ENCODE measurements around the gene NCAM1.
"Not testable (repeated sequence)": the region's sequence is repeated elsewhere in the genome, so short reads cannot be mapped to it uniquely, and the experiment has no call there.

The NCAM1 gene

DNA sequence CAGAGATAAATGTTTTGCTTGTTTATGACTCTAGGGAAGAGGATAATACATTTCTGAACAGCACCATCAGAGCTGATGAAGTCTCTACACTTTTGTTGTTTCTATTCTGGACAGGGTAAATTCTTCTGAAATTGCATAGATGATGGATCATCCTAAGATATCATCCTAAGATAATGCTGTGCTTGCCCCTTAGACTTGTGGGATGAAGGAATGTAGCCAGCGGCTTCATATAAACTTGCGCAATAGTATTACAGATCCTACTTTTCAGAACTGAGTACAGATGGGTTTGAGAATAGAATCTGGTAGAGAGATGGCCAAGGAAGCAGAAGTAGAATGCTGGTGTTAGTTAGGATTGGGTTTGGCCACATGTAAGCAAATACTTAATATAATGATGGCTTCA is 61.0 kb downstream of the NCAM1 start:
- peak; percentile 74 for DNase-seq

- DNase-seq = peak; percentile 64
Observed at GRCh38 chr11:113023228-113023627, 62.0 kb downstream of the NCAM1 start.

GRCh38 chr11:113023986-113024385 is 62.8 kb downstream of the NCAM1 start:
- no peak for DNase-seq

DNA sequence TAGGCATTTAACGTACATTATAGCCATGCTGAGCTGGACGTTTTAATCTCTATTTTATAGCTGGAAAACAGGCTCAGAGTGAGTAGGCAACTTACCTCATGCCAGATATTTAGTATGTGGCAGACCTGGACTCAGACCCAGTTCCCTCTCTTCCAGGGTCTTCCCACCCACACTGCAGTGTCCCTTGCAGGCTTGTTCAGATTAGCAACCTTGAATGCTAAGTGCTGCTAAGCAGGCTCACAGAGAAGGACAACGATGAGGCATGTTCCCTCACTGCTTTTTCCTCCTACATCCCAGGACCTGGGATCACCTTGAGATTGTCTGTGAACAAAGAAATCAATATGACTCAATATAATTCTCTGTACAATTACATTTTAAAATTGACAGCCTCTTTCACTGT is 65.6 kb downstream of the NCAM1 start:
- no peak for DNase-seq

GRCh38 chr11:113034576-113034975 is 73.4 kb downstream of the NCAM1 start:
- DNase-seq = peak; percentile 75

DNA sequence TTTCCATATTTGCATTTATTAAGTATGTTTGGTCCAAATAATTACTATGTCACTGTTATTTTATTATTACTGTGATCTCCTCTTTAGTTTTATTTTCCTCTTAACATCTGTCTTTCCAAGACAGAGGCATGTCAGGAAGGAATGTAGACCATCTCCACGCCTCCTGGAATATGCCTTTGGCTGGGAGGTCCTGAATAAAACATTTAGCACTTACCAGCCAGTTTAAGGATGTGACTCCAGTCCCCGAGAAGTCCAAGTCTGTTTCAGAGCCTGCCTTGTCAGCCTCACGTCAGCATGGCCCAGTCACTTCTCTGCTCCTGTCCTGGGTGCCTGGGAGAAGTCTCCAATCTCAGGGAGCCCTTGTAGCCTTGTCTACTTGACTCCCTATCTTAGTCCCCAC is 74.5 kb downstream of the NCAM1 start:
- DNase-seq = no peak

DNA sequence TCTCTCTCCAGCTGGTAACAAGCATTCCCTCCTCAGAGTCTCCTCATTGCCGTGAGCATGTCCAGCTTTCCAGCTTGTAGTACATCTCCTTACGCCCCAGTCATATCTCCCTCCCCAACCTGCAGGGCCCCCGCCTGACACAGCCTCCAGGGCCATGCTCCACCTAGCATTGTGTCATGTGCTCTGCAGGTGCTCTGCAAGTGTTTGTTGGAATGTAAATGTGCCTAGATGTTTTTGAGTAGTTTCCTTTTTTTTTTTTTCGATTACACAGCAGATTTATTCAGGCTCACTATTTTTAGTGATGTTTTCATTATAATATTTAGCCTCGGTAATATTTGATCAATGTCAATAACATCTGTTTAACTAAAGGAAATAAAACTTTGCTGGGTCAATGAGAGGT is 82.5 kb downstream of the NCAM1 start:
- no peak for DNase-seq

- DNase-seq = no peak
Observed at GRCh38 chr11:113045146-113045545, 83.9 kb downstream of the NCAM1 start.

GRCh38 chr11:113046866-113047265 is 85.6 kb downstream of the NCAM1 start:
- no peak for DNase-seq

DNA sequence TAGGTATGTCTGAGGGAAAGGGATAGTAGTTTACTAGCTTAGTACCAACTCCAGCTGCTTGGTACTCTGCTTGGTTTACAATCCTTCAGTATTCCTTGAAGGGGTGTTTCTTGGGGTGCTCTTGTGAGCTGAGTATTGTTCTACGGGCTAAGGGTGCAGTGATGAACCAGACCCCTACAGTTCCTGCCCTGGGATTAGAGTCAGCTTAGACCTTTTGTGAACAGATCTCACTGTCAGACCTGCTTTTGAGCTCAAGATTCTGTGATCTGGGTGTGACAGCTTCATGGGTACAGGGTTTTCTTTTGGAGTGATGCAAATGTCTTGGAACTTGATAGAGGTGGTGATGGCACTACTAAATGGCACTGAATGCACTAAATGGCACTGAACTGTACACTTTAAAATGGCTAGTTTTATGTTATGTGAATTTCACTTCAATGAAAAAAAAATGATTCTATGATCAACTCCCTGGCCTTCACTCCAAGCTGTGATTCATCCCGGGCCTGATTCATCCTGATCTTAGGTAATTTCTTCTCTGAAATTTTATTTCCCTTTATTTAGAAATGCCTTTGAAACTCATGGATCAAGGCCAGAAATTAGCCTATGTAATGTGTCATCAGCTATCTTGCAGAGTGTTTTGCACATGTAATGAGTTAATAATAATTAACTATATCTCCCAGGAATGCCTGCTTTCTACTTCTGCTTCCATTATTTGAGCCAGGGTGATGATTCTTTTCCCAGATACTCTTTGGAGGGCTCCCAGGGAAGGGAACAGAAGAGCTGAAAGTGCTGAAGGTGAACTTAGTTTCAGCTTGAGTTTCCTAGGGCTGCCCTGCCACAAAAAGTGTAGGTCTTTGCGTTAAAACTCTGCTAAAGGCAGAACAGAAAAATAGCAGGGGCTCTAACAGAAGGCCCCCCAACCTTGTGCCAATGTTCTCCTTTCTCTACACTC is 87.9 kb downstream of the NCAM1 start:
- DNase-seq = peak; percentile 93

DNA sequence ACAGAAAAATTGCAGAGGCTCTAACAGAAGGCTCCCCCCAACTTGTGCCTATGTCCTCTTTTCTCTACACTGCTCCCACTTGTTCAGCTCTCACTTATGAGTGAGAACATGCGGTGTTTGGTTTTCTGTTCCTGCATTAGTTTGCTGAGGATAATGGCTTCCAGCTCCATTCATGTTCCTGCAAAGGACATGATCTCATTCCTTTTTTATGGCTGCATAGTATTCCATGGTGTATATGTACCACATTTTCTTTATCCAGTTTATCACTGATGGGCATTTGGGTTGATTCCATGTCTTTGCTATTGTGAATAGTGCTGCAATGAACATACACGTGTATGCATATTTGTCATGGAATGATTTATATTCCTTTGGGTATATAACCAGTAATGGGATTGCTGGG is 91.8 kb downstream of the NCAM1 start:
- DNase-seq = not testable (repeated sequence)

DNA sequence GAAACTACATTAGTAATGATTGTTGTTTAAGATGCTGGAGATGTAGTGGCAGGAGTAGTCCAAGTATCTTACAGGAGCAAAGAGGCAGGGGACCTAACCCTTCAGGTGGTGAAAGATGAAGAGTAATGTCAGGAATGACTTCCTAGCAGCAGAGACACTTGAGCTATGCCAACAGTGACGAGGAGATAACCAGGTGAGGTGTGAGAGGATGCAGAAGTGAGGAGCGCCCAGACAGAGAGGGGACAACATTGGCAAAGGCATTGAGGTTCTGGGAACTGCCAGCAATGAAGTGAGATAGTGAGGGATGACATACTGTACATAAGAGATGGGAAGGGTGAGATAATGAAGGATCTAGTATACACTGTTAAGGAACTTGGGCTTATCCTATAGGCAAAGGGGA is 95.8 kb downstream of the NCAM1 start:
- no peak for DNase-seq

DNA sequence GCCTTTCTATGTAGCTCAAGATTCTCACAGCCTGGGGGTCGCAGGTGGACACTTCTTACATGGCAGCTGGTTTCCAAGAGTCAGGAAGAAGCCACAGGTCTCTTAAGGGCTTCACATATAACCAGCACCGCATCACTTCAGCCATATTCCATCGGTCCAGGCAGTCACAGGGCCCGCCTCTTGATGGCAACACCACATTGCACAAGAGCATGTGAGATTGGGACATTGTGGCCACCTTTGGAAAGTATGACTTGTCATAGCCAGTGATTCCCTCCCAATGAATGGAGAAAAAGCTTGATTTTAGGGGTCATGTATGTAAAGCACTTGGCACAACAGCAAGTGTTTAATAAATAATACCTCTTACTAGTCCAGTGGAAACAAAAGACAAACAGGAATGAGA is 98.3 kb downstream of the NCAM1 start:
- DNase-seq = no peak

- no peak for DNase-seq
Observed at GRCh38 chr11:113065330-113065729, 104.1 kb downstream of the NCAM1 start.

DNA sequence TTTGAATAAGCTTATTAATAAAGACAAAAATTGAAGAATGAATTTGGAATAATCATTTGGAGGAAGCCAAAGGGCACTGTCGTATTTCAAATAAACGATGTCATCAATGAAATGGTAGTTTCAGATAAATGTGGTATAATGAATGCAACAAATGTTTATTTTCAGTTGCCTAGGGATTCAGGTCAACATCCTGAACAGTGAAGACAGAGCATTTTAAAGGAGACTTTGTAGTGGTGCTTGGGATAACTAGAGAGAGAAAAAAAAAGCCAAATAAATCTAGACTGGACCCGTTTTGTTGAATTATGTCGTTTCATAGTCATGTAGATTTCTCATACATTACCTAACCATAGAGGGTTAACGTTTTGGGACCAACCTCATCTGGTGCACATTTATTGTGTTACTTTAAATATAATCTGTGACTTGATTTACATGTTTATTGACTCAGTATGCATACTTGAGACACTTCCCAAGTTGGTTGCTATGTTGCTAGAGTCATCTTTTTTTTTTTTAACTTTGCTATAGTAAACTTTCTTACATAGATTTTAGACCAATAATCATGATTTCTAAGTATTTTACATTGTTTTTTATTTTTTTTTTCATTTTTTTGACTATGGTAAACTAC is 111.1 kb downstream of the NCAM1 start:
- no peak for DNase-seq

GRCh38 chr11:113073290-113073953 is 112.2 kb downstream of the NCAM1 start:
- no peak for DNase-seq

DNA sequence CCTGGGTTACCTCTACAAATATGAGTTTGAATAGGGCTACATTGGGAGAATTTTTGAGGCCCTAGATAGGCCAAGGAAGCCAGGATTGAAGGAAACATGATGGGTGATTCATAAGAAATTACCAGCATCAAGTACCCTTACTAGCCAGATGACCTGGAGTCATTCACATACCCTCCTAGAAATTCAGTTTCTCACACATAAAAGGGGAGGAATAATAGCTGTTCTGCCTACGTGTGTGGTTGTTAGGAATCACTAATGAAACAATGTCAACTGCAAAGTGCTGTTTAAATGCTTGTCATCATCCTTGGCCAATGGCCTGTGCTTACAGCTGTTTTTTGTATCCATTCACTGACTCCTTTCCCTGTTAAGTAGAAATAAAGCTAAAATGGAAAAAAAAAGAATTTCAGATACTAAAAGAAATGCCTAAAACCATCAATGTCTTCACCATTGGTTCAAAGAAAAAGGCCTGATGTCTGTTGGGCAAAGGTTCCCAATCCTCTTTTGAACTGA is 114.4 kb downstream of the NCAM1 start:
- no peak for DNase-seq

DNA sequence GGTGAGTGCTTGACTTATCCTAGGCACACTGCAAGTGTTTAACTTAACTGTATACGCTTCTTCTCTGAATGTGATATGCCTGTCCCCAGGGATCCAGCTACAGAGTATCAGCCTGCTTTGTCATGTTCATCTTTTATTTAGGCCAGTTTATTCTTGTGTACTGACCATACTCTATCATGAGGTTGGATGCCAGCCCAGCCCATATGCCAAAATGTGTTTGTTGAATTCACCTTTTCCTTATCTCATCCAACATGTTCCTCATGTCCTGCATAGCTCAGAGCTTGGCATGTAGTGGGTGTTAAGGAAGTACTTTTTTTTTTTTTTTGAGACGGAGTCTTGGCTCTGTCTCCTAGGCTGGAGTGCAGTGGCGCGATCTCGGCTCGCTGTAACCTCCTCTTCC is 116.2 kb downstream of the NCAM1 start:
- no peak for DNase-seq

DNA sequence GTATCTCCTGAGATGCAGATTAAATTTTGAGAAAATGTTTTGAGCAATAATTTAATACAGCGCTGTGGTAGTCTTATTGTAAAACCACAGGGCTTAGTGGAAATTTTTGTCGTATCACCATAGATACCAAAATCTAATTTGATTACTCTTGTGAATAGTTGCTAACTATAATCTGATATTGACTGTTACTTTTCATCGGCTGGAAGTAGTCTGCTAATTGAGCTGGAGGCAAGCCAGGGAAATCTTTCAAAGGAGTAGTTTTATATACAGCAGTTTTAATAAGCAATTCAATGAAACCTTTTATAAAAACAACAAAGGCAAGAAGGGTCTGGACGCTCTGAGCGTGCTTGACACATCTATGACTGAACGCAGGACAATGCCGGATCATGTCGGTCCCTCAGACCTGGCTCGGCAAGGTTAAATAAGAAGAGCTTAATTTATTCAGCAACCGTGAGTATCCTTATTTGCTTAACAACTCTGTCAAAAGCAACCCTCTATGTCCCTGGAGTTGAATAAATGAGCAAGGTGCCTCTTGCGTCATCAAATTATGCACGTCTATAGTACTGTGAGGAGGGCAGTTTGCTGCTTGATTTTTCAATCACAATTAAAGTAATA is 121.2 kb downstream of the NCAM1 start:
- DNase-seq = no peak

DNA sequence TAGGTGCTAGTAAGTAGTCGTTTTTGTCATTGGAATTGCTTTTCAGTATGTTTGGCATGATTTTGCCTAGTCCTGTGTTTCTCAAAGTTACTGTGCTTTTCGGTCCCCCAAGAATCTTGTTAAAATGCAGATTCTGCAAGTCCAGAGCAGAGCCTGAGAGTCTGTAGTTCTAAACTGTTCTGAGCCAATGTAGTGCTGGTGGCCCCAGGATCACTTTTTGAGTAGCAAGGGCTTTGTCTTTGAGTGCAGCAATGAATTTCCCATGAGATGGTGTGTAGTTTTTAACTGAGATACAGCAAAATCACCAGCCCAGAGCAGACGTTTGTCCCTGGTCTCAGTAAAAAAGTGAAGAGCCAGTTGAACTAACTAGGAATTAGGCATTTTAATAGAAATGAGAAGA is 122.4 kb downstream of the NCAM1 start:
- DNase-seq = no peak

DNA sequence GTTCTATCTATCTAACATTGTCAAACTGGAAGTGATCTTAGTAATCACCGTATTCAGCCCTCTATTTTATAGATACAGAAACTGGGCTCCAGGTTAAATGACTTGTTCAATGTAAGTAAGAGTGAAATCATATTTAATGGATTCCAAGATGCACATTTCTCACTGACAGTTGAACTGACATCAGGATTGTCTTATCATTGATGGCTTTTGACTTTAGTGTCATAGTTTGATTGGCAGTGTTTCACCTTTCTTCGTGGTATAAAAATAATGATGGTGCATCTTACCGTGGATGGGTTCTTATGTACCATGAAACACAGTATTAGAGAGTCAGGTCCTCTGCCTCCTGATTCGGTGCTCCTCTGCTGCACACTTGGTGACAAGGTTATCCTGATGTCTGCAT is 123.1 kb downstream of the NCAM1 start:
- no peak for DNase-seq

- no peak for DNase-seq
Observed at GRCh38 chr11:113085446-113085845, 124.2 kb downstream of the NCAM1 start.

- no peak for DNase-seq
Observed at GRCh38 chr11:113087706-113088105, 126.5 kb downstream of the NCAM1 start.
